ENCODE measurements around the gene SPX. TPM values are rescaled to one million over a fixed set of nuclear protein-coding genes. Genes with fewer than 3 reads are reported as not detected.

Gene SPX
- total and polyA plus RNA-seq, 2 of the 8 experiments (the other 6 are each of a cell fraction or from before 2014, with no cell fraction given) = 1.2 to 1.3 TPM

DNA sequence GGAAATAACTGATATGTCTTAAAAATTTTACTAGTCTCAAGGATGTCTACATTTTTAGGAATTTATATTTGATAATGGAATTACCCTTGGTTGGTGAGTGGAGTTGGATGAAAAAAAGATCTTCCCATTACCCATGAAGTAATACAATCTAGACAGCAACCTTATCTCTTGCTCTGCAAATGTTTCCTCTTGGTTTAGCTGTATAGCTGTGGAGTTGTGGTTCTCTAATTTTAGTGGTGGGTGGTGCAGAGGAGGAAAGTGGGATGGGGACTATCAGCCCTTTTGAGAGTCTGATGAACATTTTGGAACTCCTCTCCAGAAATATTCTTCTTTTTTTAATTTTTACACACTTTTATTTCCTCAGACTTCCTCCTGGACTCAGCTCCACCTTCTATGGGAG, 17.1 kb downstream of the SPX start:
- CTCF ChIA-PET (ENCODE audit: partially characterized antibody) = interaction anchor here (1.1 to 2.2 kb wide), 2 partner anchors 9 to 230 kb away, joined by 3 to 7 read pairs; no protein-coding TSS in a partner anchor
- no peaks in the 10 kb centered on the region for H3K4me1 ChIP-seq (replicated peaks in 1 of 4; ENCODE audit: control insufficient read depth in 3 of 4, insufficient read depth in 4 of 4, low read length in 3 of 4)

More for the DNA sequence above, 17.1 kb downstream of the SPX start:
- H3K4me2 ChIP-seq (ENCODE audit: insufficient read depth in 1 of 2, low read depth in 2 of 2, low read length in 2 of 2) = no peak overlapping the region
- no peak overlapping the region for H2AK5ac ChIP-seq (ENCODE audit: low read depth, low read length)
- no peak overlapping the region for H3K4ac ChIP-seq (replicated peaks; ENCODE audit: insufficient read length, low read depth, low read length)
- no peaks in the 10 kb centered on the region for H3K79me2 ChIP-seq (ENCODE audit: control insufficient read depth in 1 of 2, insufficient read depth in 2 of 2, low read length in 2 of 2)
- H3K36me3 ChIP-seq (ENCODE audit: control insufficient read depth in 2 of 4, insufficient read depth in 4 of 4, low read length in 3 of 4) = no peaks in the 10 kb centered on the region
- TF ChIP-seq SIN3A (conservative IDR thresholded peaks at IDR 0.05 in 1 of 2, IDR thresholded peaks at IDR 0.05 in 1 of 2; ENCODE audit: low read depth in 1 of 2, low read length in 2 of 2) = no peak
- TF ChIP-seq, protein P1, sequence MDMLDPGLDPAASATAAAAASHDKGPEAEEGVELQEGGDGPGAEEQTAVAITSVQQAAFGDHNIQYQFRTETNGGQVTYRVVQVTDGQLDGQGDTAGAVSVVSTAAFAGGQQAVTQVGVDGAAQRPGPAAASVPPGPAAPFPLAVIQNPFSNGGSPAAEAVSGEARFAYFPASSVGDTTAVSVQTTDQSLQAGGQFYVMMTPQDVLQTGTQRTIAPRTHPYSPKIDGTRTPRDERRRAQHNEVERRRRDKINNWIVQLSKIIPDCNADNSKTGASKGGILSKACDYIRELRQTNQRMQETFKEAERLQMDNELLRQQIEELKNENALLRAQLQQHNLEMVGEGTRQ (IDR thresholded peaks at IDR 0.05; ENCODE audit: low read length) = no peak
- TF ChIP-seq, protein P2, sequence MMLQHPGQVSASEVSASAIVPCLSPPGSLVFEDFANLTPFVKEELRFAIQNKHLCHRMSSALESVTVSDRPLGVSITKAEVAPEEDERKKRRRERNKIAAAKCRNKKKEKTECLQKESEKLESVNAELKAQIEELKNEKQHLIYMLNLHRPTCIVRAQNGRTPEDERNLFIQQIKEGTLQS (IDR thresholded peaks at IDR 0.05; ENCODE audit: insufficient read depth, low read depth, low read length) = no peak
- no peak for TF ChIP-seq RNF2 (IDR thresholded peaks at IDR 0.05; ENCODE audit: borderline replicate concordance, low read depth, low read length, missing control alignments, poor library complexity, severe bottlenecking)
- TF ChIP-seq BRCA1 (IDR thresholded peaks at IDR 0.05; ENCODE audit: low read depth, low read length) = no peak
- no peak for TF ChIP-seq RBBP5 (IDR thresholded peaks at IDR 0.05; ENCODE audit: borderline replicate concordance, low read depth, low read length)
- no peak for TF ChIP-seq EZH2 (IDR thresholded peaks at IDR 0.05; ENCODE audit: low read depth, low read length, severe bottlenecking)
- H3K56ac ChIP-seq (replicated peaks; ENCODE audit: insufficient read length, low read depth, low read length) = no peak overlapping the region
- H3K9ac ChIP-seq (replicated peaks in 1 of 4; ENCODE audit: extremely low read depth in 1 of 4, low read depth in 3 of 4, low read length in 3 of 4) = no peak overlapping the region
- H3K14ac ChIP-seq (ENCODE audit: insufficient read length) = no peak overlapping the region
- no peak overlapping the region for H4K8ac ChIP-seq (ENCODE audit: extremely low read depth, insufficient read depth, low read length)
- H2BK15ac ChIP-seq (ENCODE audit: low read length) = no peak overlapping the region
- no peak overlapping the region for H3K23ac ChIP-seq (ENCODE audit: insufficient read length)
- H4K5ac ChIP-seq (ENCODE audit: insufficient read length, low read depth, low read length) = no peak overlapping the region
- H2AFZ ChIP-seq (ENCODE audit: low read length) = no peak overlapping the region
- no peak overlapping the region for H3K27ac ChIP-seq (ENCODE audit: low read depth, low read length)
- no peak overlapping the region for H3K18ac ChIP-seq (ENCODE audit: extremely low read depth, low read length)
- no peak overlapping the region for H2BK120ac ChIP-seq (replicated peaks; ENCODE audit: low read depth, low read length)
- H2BK12ac ChIP-seq (ENCODE audit: low read depth, low read length) = no peak overlapping the region
- no peaks in the 10 kb centered on the region for H3K9me3 ChIP-seq (ENCODE audit: insufficient read depth in 2 of 2, low read depth in 1 of 2, low read length in 1 of 2)
- no peak overlapping the region for H4K91ac ChIP-seq (replicated peaks; ENCODE audit: insufficient read length, low read length)
- FAIRE-seq (no peak), DNase-seq (ENCODE audit: low read depth in 1 of 2, low spot score in 2 of 2) (no peak)
- no peaks in the 10 kb centered on the region; the same call in 1 of the 2 replicates for H3K79me1 ChIP-seq (ENCODE audit: low read depth, low read length)
- H3K23me2 ChIP-seq (ENCODE audit: low read depth, low read length) = no peaks in the 10 kb centered on the region; the same call in 1 of the 2 replicates
- H3K4me3 ChIP-seq (ENCODE audit: extremely low read depth in 1 of 4, insufficient read depth in 2 of 4, low read depth in 3 of 4, low read length in 4 of 4) = no peak overlapping the region
- POLR2A ChIA-PET (ENCODE audit: partially characterized antibody) = interaction anchor here (0.7 to 1.0 kb wide), 3 partner anchors 96 to 106 kb away, joined by 3 read pairs; no protein-coding TSS in a partner anchor
- H2BK5ac ChIP-seq (ENCODE audit: low read depth, low read length) = no peak overlapping the region
- H2BK20ac ChIP-seq (ENCODE audit: low read length) = no peak overlapping the region
- no peaks in the 10 kb centered on the region for H4K20me1 ChIP-seq (replicated peaks in 1 of 2; ENCODE audit: control insufficient read depth in 1 of 2, insufficient read depth in 2 of 2, low read length in 2 of 2)
- H3K27me3 ChIP-seq (replicated peaks in 1 of 4; ENCODE audit: control insufficient read depth in 3 of 4, extremely low read depth in 1 of 4, insufficient read depth in 3 of 4, low read length in 3 of 4) = no peaks in the 10 kb centered on the region

Data from H1 (cell line).